HG02763 (cell line): Measurements from ENCODE around the gene NAA20.
"Not testable (repeated sequence)": the region's sequence is repeated elsewhere in the genome, so short reads cannot be mapped to it uniquely, and the experiment has no call there.

Experiments
- ATAC-seq: cut with Tn5 transposase; IDR thresholded peaks from one replicate; pipeline ENCODE4 v1.9.1; 2021; ENCODE audit warnings: mild to moderate bottlenecking, moderate library complexity; ENCODE audit not compliant: unreplicated experiment

Gene NAA20

DNA sequence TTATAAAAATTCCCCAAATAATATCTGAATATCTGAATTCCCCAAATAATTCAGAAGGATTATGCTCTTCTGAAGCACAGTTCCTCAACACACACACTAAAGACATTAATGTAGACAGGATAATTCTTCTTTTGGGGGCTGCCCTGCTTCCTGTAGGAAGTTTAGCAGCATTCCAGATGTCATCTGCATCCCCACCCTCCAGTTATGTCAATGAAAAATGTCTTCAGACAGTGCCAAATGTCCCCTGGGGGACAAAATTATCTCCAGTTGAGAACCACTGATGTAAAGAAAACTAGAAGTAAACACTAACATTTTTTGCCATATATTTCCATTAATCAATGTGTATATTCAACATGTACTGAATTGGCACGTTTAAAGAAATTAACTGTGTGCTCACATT is 25.9 kb upstream of the NAA20 start:
- ATAC-seq: no peak

DNA sequence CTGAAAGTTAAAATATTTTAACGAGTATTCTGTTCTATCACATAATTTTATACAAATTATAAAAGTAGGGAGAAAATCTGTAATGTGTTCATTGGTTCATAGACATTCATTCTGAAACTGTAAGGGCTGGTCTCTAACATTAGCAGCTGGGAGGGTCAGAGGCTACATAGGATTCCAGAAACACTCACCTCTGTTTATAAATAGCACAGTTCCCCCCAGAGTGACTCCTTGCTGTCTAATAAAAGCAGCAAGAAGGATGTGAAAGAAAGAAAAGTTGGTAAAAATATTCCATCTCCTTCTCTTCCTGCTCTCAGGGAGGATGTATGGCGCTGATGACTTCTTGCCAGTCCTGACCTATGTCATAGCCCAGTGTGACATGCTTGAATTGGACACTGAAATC is 25.3 kb upstream of the NAA20 start:
- no peak for ATAC-seq

DNA sequence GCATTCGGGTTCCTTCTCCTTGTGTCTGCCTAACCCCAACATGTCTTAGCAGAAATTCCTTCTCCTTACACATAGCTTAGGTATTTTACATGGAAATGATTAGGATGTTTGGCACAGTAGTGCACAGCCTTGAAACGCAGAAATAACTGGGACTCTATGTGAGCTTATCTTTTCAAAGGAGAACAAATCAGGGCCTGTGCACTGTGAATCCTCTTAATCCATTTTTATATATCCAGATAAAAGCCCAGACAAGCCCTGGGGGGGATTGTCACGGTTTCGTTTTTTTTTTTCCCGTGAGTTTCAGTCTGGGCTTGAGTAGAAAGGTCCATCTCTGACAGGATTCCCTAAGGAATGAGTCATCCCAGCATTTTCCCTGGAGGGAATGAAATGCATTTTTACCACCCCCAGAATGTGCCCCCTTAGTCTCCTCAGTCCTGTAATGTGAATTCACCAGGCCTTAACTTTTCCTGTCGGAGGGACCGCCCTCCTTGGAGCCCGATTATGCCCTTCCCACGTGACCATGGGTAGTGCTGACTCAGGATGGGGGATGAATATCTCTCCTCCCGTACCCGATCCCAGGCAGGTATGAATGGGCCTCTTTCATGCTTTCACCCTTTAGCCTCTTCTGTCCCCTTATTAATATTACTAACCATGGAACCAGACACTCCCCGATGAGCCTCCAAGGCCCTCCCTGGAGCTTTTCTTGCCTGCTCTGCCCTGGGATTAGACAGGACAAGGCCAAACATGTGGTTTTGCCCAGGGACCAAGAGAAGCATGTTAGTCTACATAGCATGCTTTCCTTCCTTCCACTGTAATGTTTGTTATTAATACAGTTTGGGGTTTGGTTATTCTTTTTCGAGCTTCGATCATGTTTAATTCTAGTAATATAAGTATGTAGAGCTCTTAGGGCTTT is 23.9 kb upstream of the NAA20 start:
- ATAC-seq: no peak

DNA sequence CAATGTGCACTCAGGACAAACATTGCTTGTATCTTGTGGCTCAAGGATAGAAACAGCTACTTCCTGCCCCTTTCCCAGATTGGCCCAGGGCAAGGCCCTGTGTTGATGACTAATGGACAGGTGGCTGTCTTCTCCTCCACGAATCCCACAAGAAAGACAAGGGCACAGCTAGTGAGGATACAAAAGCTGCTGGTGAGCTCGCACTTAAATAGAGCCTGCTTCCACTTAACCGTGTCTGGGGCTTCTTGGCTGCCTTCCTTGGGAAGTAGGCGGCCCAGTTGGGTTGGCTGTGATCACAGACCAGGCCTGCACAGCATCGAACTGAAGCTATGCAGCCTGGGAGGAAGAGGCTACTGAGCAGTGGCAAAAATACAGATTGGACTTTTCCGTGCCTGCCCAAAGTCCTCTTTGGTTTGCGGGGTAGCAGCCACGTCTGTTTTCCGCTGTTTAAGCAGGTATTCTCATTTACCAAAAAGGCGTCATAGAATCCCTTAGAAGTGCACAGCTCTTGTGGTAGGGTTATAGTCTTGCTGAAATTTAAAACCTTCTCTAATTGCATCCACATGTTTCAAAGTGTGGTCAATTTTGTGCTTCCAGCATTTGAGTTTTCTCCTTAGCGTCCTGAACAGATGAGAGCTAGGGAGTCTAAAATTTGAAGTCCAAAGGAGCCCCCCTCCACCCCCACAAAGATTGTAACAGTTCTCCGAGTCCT is 23.0 kb upstream of the NAA20 start:
- no peak for ATAC-seq

DNA sequence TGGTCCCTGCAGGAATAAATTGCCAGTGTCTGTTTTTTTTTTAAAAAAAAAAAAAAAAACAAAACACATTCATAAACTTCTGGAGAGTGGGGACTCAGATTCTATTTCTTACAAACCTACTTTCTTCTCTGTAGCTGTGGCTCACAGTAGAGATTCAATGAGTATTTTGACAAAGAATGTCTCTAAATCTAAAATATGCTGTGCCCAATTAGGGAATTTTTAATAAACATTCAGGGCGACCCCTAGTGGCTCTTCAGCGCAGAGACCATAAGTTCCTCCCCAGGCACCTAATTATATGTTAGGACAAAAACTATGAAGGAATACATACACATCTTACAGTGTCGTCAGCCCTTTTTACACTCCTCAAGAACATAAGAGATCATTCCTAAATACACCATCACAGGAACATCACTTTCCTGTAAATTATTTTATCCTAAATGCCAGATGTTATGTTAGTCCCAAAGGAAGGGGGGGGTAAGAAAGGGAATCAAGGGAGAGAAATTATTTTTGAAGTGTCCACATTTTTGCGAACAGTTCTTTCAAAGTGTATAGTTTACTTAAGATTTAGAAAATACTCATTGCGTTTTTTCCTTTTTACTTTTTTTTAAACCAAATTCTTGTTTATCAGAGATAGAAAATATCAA is 21.8 kb upstream of the NAA20 start:
- no peak for ATAC-seq

DNA sequence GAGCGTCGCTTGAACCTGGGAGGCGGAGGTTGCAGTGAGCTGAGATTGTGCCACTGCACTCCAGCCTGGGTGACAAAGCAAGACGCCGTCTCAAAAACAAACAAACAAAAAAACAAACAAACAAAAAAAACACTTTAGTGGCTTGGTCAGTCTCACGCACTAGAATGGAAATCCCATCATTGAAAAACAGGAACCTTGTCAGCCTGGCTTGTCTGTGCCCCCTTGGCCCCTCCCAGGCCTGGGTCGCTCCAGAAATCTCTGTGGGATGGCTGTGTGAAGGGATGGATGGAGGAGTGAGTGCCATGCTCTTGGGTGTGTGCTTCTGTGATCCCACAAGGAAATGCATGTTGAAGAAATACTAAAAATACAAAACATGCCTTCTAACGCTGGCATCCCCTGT is 20.9 kb upstream of the NAA20 start:
- ATAC-seq: no peak

DNA sequence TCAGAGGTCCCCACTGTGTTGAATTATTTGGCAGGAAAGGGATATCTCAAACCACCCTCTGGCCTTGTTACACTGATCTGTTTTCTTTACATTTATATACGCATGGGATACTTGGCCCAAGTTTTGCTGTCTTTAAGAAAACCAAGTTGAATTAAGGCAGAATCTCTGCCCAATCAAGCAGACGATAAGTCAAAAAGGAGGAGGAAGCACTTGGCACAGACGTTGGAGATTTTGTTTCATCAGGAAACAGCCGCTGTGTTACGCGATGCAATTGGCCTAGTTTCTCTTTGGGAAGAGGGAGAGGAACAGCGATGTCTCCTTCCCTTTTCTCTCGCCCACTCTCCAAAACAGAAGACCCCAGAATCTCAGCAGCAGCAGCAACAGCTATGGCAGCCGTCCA is 20.2 kb upstream of the NAA20 start:
- no peak for ATAC-seq

DNA sequence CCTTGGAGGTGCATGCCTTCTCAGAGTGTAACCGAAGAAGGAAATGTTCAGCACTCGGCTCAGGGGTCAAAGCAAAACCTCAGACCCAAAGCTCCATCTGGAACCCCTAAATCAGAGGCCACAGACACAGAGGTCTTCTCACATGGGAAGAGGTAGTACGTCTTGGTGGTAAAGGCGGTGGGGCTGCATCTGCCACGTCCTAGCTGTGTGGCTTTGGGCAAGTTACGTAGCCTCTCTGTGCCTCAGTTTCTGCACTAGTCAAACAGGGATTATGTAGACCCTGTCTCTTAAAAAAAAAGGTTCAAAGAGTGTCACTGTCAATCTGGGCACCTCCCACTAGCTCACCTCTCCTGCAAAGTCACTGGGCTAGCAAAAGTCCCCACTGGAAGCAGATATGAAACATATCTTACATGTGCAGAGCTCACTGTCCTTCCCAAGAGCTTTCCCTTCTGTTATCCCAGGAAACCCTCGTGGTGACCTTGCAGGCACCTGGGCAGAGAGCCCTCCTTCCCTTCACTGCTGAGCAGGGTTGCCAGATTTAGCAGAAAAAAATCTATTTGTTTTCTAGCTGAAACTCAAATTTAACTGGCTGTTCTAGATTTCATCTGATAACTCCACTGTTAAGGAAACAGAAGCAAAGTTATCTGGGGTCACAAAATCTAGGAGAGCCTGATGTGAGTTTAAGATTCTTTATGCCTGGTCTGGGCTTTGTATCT is 18.0 kb upstream of the NAA20 start:
- ATAC-seq: no peak

DNA sequence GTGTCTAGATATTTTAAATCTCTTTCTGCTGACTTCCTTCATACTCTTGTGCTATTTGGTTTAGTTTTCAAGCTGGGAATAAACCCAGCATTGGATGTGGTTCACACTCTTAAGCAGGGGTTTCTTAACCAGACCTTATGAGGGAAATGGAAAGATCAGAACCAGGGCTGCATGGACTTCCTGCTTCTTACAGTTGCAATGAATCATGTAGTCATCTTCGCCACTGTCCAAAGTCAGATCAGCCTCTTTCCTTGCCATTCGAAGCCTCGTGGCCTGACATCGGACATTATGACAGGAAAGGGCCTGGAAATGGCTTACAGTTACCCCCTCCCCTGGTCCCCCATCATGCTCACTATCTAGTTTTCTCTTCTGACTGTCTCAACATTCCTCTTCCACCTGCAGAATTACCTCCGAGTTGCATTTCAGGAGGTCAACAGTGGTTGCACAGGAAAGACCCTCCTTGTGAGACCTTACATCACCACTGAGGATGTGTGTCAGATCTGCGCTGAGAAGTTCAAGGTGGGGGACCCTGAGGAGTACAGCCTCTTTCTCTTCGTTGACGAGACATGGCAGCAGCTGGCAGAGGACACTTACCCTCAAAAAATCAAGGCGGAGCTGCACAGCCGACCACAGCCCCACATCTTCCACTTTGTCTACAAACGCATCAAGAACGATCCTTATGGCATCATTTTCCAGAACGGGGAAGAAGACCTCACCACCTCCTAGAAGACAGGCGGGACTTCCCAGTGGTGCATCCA is 16.8 kb upstream of the NAA20 start:
- ATAC-seq: no peak

DNA sequence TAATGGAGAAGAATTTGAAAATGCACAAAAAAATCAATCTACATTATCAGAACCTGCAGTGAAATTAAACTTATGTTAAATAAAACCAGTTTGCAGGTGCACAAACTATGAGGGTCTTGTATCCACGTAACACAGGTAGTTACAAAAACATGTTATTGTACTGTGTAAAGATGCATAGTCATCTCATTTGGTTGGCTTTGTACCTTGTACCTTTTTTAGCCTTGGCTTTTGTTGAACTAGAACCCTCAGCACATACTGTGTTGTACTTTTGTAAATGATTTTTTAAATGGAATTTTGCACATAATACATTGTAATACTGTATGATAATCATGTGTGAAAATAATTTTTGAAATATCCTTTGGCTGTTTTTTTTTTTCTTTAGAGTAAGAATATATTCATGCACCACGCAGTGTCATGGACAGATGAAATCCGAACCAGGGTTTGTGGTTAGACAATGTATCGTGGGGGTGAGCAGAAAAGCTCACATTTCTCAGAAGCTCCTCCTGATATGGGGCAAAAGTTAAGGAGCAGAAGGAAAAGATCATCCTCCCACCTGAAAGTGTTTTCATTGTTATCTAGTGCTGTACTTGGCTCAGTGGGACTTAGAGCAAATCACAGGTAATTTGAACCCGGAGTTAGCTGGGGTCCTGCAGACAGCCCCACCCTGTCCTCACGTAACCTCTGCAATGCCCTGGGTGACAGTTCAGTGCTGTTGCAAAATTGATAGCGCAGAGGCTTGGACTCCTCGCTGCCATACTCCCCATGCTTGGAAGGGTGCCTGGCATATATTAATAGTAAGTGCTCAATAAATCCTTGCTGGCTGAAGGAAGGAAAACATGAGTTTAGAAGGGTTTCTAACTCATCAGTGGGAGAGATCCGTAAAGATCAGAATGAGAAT is 14.8 kb upstream of the NAA20 start:
- ATAC-seq: no peak

DNA sequence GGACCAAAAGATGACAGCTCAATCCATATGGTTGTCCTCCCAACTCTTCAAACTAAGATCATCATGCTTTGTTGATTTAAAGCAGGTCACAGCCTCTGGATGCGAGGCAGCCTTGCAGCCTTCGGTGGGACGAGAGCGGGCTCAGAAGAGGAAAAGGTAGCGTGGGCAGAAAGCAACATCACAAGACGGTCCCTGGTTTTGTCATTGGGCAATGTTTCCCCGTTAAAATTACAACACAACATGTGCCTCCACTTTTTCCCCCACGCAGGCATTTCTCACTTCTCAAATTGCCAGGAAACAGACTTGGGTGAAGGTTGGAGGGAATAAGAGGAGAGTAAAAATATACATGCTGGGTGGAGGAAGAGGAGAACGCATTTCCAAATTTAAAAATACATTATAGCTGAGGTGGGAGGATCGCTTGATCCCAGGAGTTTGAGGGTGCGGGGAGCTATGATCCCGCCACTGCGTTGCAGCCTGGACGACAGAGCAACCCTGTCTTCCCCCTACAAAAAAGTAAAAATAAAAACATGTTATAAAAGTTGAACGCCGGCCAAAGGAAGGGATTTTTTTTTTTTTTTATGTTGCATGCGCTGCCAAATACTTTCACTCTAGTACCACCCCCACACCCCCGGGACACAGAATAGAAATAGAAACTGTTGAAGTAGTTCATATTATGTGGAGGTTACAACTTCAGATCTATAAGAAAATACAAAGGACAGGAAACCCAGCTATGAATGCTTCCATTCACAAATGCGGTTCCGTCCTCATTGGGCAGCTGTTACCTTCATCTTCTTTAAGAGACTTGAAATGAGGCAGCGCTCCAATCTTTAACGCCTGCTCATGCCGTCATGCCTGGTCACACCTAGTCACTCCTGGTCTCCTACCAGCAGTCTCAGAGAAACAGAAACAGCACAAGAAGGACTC is 13.9 kb upstream of the NAA20 start:
- ATAC-seq: no peak

DNA sequence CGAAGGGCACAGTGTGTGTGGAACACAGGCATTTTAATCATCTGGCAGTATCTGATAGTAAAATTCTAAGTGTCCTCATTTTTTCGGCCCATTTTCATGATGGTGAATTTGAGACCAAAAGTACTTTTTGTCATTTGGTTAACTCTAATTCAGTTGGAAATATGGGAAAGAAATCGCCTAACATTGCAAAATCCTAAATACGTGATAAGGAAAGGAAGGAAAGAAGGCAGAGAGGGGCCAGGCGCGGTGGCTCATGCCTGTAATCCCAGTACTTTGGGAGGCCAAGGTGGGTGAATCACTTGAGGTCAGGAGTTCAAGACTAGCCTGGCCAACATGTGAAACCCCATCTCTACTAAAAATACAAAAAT is 13.2 kb upstream of the NAA20 start:
- not testable (repeated sequence) for ATAC-seq

DNA sequence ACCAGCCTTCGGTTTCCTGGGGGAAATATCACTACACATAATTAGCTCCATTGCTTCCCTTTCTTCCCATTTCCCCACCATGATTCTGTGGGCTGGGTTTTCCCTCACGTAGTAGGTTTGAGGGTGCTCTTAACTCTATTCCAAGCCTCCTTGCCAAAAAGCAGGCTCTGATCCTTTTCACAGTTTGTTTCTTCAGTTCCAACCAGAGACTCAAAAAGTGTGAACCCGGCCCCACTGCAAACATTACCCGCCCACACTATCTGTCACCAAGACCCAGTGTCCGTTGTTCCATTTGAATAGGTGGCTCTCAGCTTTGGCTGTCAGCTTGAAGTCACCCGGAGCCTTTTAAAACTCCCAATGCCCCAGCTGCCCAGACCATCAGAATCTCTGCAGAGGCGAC is 11.8 kb upstream of the NAA20 start:
- ATAC-seq: no peak

DNA sequence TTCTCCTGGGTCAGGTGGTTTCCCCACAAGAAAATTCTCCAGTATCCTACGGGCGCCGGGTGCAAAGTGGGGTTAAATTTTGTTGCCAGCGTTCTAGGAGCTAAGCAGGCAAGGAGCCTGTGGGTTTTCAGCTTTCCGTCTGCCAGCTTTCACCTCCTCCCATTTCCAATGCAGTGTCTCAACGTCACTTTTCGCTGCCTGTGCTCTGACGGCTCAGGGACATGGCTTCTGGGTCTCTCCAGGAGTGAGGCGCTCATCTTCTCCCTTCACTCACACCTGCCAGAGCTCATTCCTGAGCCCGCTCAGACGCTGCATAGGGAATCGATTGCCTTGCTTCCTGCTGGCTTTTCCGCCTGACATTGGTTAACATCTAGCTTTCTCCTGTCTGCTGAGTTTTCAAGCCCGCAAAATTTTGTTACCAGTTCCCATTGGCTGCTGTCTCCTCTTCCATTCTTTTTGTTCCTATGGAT is 7.3 kb upstream of the NAA20 start:
- ATAC-seq: no peak

DNA sequence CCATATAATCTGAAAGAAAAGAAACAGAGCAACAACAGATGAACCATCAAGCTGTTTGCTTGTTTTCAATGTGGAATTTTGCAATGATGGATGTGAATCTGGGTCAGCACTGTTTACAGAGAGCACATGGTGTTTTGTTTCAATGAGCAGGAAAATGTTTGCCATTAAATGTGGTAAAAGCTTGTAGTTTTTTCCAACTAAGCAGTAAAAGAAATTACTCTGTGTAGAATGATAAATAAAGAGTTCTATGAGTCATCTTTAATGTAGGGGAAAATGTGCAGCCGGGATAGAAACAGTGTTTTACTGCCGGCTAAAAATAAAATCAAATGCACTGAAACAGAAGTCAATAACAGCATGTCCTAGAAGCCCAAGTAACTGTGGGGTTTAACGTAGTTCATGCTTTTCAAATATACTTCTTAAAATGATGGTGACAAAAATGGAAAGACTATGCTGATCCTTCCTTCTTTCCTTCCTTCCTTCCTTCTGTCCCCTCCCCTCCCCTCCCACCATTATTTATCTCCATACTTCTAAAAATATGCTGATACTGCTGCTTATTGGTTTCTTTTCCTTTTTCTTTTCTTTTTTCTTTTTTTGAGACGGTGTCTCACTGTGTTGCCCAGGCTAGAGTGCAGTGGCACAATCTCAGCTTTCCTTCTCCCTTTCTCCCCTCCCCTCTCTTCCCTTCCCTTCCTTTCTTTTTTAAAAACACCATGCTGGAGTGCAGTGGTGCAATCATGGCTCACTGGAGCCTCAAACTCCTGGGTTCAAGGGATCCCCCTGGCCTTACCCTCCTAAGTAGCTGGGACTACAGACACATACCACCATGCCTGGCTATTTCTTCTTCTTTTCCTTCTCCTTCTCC is 6.3 kb upstream of the NAA20 start:
- no peak for ATAC-seq

DNA sequence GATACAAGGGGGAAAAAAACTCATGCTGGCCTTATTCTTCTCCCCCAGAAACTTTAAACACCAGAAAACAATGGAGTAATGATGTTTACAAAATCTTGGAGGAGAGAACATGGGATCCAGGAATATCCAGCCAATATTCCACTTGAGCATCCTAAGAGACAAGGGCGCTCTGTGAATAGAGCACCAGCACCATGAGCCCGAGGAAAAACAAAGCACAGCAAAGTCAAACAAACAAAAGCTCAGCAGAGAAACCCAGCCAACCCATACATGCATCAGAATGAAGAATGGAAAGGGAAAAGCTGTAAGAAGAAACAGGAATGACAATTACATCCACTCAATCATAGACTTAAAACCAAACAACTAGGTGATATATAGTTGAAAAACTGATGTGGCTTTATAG is 4.6 kb upstream of the NAA20 start:
- ATAC-seq: no peak

DNA sequence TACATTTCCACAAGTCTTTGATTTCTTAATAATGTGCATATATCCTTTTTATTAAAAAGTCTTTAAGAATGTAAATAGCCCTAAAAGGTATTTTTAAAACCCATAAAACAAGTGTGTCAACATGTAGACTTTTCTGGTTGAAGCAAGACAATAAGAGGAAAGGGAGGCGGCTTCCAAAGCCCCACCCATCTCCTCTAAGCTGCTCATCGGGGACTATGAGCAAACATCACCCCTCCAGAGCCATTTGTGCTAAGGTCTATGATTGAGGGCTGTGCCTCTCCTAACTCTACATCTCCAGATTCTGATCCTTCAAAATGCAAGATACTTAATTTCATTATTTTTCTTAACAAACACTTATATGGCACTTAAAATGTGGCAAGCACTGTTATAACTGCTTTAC is 2.5 kb upstream of the NAA20 start:
- ATAC-seq: no peak

DNA sequence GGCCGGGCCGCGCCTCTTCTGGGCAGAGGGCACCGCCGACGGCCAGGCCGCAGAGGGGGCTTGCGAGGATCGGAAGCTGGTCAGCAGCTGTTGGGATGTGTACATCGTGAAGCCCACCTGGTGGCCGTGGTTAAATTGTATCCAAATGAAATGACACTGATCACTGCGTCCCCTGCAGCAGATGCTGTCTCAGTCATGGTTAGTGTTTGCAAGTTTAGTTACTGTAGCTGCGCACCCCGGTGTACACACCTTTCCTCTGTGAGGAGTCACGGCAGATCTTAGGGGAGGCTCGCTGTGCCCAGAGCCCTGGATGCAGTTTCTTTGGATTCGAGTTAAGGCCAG is 653 bp downstream of the NAA20 start:
- peak; percentile 3 for ATAC-seq
